Motor neuron (in vitro differentiated cells): Measurements from ENCODE around the gene RTKN. TPM values are rescaled to one million over a fixed set of nuclear protein-coding genes. Genes with fewer than 3 reads are reported as not detected.
"Not testable (repeated sequence)": the region's sequence is repeated elsewhere in the genome, so short reads cannot be mapped to it uniquely, and the experiment has no call there.

Experiments used
- ATAC-seq, 8 experiments: fragments of 200-7000 bp; cut with Tn5 transposase; replicated peaks in 6 of 8; 2 replicates each; pipeline ENCODE4 v1.8.0; 2021; ENCODE audit warnings: mild to moderate bottlenecking in 8 of 8, moderate library complexity in 8 of 8
- H3K27ac ChIP-seq, 2 donors: fragments of 250-450 bp; sonication (Bioruptor Pico); 2 replicates each; pipeline ENCODE4 v1.9.0; 2021; ENCODE audit warnings: antibody characterized with exemption in 2 of 2, mild to moderate bottlenecking in 2 of 2, moderate library complexity in 1 of 2
- H3K4me1 ChIP-seq, 2 donors: fragments of 250-450 bp; sonication (Bioruptor Pico); replicated peaks in 1 of 2; 2 replicates each; pipeline ENCODE4 v1.6.1; 2021; ENCODE audit warnings: antibody characterized with exemption in 2 of 2, mild to moderate bottlenecking in 2 of 2, moderate library complexity in 1 of 2
- H3K4me3 ChIP-seq, 5 donors: fragments of 250-450 bp; sonication (Bioruptor Pico); 2 replicates each; pipeline ENCODE4 v1.9.0; 2021; ENCODE audit warnings: antibody characterized with exemption in 5 of 5, mild to moderate bottlenecking in 5 of 5, moderate library complexity in 4 of 5
- WGBS, 10 experiments: fragments of 450-650 bp; shearing (Covaris generic); methylation state at CpG; one replicate each; pipeline ENCODE4 v1.0.0; 2022; 5-methylcytosine and 5-hydroxymethylcytosine counted together
- in situ Hi-C, 9 experiments: fragments of 400-800 bp; cut with MboI; loops; one replicate each; pipeline ENCODE4 v1.15.0; 2021; ENCODE audit warnings: low sequenced_read_pairs in 9 of 9, low pct_unique_long_range_greater_than_20kb in 2 of 9; ENCODE audit not compliant: unreplicated experiment in 9 of 9
- total RNA-seq, 8 experiments: library from RNA; unstranded; fragments of 300-600 nt; gene quantifications; 2 replicates each; pipeline versions ENCODE4 v1.2.3 to v1.2.4, GENCODE V29; 2022

The RTKN gene, protein sequence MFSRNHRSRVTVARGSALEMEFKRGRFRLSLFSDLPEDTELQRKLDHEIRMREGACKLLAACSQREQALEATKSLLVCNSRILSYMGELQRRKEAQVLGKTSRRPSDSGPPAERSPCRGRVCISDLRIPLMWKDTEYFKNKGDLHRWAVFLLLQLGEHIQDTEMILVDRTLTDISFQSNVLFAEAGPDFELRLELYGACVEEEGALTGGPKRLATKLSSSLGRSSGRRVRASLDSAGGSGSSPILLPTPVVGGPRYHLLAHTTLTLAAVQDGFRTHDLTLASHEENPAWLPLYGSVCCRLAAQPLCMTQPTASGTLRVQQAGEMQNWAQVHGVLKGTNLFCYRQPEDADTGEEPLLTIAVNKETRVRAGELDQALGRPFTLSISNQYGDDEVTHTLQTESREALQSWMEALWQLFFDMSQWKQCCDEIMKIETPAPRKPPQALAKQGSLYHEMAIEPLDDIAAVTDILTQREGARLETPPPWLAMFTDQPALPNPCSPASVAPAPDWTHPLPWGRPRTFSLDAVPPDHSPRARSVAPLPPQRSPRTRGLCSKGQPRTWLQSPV
- 10 to 100 TPM in 4 of 8 experiments, 1 to 10 TPM in 4; 1.4 to 33.2 (median 9.7) TPM for total RNA-seq

GRCh38 chr2:74441690-74442482 is at the start of gene RTKN:
Gene RTKN, minus strand, starts transcription at chr2:74441937. Its CDS starts 121 bp downstream, at chr2:74441816.
- WGBS, 10 experiments: 24 to 80% (median 40%) methylated on average over 1 to 20 of the region's 75 CpGs; no CpG with 5 or more reads in 4 of the 10 experiments
- Histone ChIP-seq H3K4me1 (peaks cover 17 to 18% of the 10 kb centered on the region in 2 donors), H3K27ac (no peak within 1 kb of the TSS), H3K4me3 (peak within 1 kb of the TSS in 1 of 5 donors; percentile 30)
- peak in 2 of 8 experiments; percentile 0 to 3 for ATAC-seq
- in situ Hi-C loops: no loop called here

- Histone ChIP-seq H3K4me3 (no peak overlapping the region), H3K27ac (no peak overlapping the region), H3K4me1 (no peaks in the 10 kb centered on the region)
- in situ Hi-C loops: loop anchor here in 3 of 9 experiments (25.0 kb wide), 1 partner anchor 97 kb away; no protein-coding TSS in a partner anchor
- 83 to 100% (median 100%) methylated on average over 1 to 5 of the region's 9 CpGs; no CpG with 5 or more reads in 7 of the 10 experiments for WGBS, 10 experiments
- ATAC-seq: no peak
These were observed 48.2 kb upstream of the RTKN start for GRCh38 chr2:74489906-74490305.

DNA sequence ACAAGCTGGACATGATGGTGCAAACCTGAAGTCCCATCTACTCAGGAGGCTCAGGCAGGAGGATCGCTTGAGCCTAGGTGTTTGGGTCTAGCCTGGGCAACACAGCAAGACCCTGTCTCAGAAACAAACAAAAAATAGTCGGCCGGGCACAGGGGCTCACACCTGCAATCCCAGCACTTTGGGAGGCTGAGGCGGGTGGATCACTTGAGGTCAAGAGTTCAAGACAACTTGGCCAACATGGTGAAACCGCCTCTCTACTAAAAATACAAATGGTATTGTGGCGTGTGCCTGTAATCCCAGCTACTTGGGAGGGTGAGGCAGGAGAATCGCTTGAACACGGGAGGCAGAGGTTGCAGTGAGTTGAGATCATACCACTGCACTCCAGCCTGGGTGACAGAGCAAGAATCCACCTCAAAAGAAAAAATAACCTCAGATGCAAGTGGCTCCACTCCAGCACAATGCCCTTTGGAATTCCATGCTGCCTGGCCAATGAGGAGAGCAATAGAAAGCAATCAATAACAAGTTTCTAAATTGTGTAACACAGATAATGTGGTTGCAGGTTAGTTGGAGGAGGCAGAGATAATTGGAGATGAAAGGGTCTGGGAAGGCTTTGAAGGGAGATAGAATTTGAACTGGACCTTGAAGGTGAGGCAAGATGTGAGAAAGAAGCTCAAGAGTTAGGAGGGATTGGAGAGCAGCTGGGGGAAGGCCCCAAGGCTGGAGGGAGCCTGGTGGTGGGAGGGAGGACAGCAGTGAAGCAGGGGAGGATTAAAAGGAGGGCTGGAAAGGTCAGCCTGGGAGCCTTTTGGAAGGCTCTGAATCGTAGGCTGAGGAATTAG is 47.1 kb upstream of the RTKN start:
- H3K27ac ChIP-seq: no peak overlapping the region
- no peak for ATAC-seq
- in situ Hi-C loops: loop anchor here in 3 of 9 experiments (25.0 kb wide), 1 partner anchor 98 kb away; no protein-coding TSS in a partner anchor
- H3K4me3 ChIP-seq: no peak overlapping the region
- no peaks in the 10 kb centered on the region for H3K4me1 ChIP-seq
- 81 to 100% (median 90%) methylated on average over 1 to 8 of the region's 9 CpGs; no CpG with 5 or more reads in 5 of the 10 experiments for WGBS, 10 experiments

GRCh38 chr2:74486141-74486540 is 44.4 kb upstream of the RTKN start:
- Histone ChIP-seq H3K27ac (no peak overlapping the region), H3K4me1 (peaks cover 5% of the 10 kb centered on the region in 2 donors), H3K4me3 (no peak overlapping the region)
- 94 to 100% (median 100%) methylated on average over 1 to 2 of the region's 2 CpGs; no CpG with 5 or more reads in 6 of the 10 experiments for WGBS, 10 experiments
- in situ Hi-C loops: loop anchor here in 3 of 9 experiments (25.0 kb wide), 1 partner anchor 101 kb away; no protein-coding TSS in a partner anchor
- ATAC-seq: no peak

- H3K27ac ChIP-seq, ATAC-seq: not testable (repeated sequence)
- WGBS, 10 experiments: 40 to 100% (median 81%) methylated on average over 1 to 17 of the region's 19 CpGs; no CpG with 5 or more reads in 3 of the 10 experiments
- Histone ChIP-seq H3K4me3 (peak overlapping the region; percentile 79 to 97 (median 90)), H3K4me1 (peaks cover 8 to 16% of the 10 kb centered on the region in 2 donors)
- in situ Hi-C loops: loop anchor here in 3 of 9 experiments (25.0 kb wide), 1 partner anchor 104 kb away; no protein-coding TSS in a partner anchor
These were observed 42.0 kb upstream of the RTKN start for GRCh38 chr2:74483675-74484164.

DNA sequence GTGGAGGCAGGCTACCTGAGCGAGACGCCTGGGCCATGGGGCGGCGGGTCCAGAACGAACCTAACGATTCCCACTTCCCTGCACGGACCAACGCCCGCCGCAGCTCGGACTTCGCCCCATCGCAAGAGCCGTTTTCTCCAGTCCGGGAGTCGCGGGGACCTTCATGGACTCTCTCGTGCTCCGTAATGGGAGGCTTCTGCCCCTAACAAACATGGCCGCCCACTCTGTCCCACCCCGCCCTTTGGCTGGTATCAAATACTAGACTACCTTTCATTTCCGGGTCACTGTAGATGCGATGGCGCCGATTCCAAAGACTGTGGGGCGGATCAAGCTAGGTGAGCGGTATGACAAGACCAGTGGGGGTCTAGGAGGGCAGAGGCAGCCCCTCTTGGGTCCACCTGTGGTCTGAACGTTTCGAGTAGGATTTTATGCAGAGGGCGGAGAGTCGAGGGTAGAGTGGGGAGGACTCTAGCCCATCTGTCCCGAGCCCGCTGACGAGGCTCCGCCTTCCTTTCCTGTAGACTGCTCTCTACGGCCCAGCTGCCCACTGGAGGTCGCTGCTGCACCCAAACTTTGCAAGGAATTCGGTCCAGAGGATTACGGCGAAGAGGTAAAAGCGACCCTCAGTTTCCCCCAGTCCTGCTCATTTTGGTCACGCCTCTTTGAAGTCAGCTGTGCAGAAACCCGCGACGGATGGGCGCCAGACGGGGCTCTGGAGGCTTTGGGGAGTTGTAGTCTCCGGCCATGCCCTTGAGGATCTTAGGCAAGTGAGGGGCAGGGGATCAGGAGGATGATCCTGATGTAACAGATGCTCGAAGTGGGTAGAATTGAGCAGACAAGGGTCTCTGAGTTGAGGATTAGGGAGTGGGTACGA is 41.3 kb upstream of the RTKN start, which contains the start of the genes CCDC142 and TTC31:
Gene CCDC142 (minus strand): TSS at position 198 of the 874 bp plus-strand sequence. CDS start 161 bp downstream, at position 37.
Gene TTC31 (plus strand): TSS at position 281 of the 874 bp plus-strand sequence. CDS start 15 bp downstream, at position 296.
- WGBS, 10 experiments: 0 to 60% (median 1%) methylated on average over 1 to 31 of the region's 50 CpGs; no CpG with 5 or more reads in 3 of the 10 experiments
- peaks cover 8 to 16% of the 10 kb centered on the region in 2 donors for H3K4me1 ChIP-seq
- ATAC-seq: peak; percentile 92 to 94 (median 92)
- peak within 1 kb of the TSS; percentile 91 to 93 for H3K27ac ChIP-seq
- H3K4me3 ChIP-seq: peak within 1 kb of the TSS; percentile 79 to 97 (median 90)
- in situ Hi-C loops: loop anchor here in 3 of 9 experiments (25.0 kb wide), 1 partner anchor 104 kb away; no protein-coding TSS in a partner anchor

- in situ Hi-C loops: loop anchor here in 3 of 9 experiments (25.0 kb wide), 1 partner anchor 105 kb away; no protein-coding TSS in a partner anchor
- ATAC-seq: peak; percentile 42 to 69 (median 50)
- H3K27ac ChIP-seq: peak overlapping the region; percentile 91 to 93
- peaks cover 8 to 16% of the 10 kb centered on the region in 2 donors for H3K4me1 ChIP-seq
- H3K4me3 ChIP-seq: peak overlapping the region; percentile 79 to 97 (median 90)
- WGBS, 10 experiments: 0 to 3% (median 2%) methylated on average over 5 to 31 of the region's 80 CpGs; no CpG with 5 or more reads in 5 of the 10 experiments
These were observed 40.4 kb upstream of the RTKN start for GRCh38 chr2:74481961-74482800.

GRCh38 chr2:74481431-74481830 is 39.7 kb upstream of the RTKN start:
- 20 to 80% (median 49%) methylated on average over 1 of the region's 3 CpGs; no CpG with 5 or more reads in 6 of the 10 experiments for WGBS, 10 experiments
- no peak overlapping the region for H3K27ac ChIP-seq
- in situ Hi-C loops: loop anchor here in 3 of 9 experiments (25.0 kb wide), 1 partner anchor 106 kb away; no protein-coding TSS in a partner anchor
- ATAC-seq: no peak
- peak overlapping the region; percentile 79 to 97 (median 90) for H3K4me3 ChIP-seq
- peaks cover 8 to 16% of the 10 kb centered on the region in 2 donors for H3K4me1 ChIP-seq

- Histone ChIP-seq H3K4me3 (no peak overlapping the region), H3K27ac (no peak overlapping the region), H3K4me1 (peaks cover 13 to 14% of the 10 kb centered on the region in 2 donors)
- ATAC-seq: no peak
- in situ Hi-C loops: loop anchor here in 3 of 9 experiments (25.0 kb wide), 1 partner anchor 112 kb away; no protein-coding TSS in a partner anchor
- 50 to 100% (median 89%) methylated on average over 1 to 3 of the region's 5 CpGs; no CpG with 5 or more reads in 4 of the 10 experiments for WGBS, 10 experiments
These were observed 33.2 kb upstream of the RTKN start for GRCh38 chr2:74474899-74475298.

DNA sequence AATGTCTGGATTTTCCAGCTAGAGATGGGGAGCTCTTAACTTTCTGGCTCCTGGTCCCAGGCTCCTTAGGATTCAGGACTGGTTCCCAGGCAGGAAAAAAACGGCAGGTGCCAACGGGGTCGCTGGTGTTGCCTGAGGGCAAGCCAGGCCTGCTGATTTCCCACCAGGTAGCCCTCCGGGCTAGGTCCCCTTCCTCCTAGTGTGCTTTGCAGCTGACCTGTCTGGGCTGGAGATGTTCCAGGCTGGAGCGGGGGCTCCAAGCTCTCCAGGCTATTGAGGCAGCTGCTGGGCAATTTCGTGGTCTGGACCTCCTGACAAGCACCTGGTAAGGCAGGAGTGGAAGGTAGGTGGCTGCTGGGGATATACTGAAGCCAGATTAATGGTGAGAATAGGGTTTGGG is 32.7 kb upstream of the RTKN start:
- in situ Hi-C loops: no loop called here
- ATAC-seq: no peak
- WGBS, 10 experiments: 83 to 100% (median 97%) methylated on average over 1 to 4 of the region's 6 CpGs; no CpG with 5 or more reads in 5 of the 10 experiments

More for the DNA sequence above, 32.7 kb upstream of the RTKN start:
- Histone ChIP-seq H3K4me1 (peaks cover 13 to 14% of the 10 kb centered on the region in 2 donors), H3K27ac (no peak overlapping the region), H3K4me3 (no peak overlapping the region)
